Lower leg skin (tissue), 4 donors: ENCODE measurements around the gene L3MBTL3. TPM values are rescaled to one million over a fixed set of nuclear protein-coding genes. Genes with fewer than 3 reads are reported as not detected.

Experiments
- DNase-seq, 2 donors: peaks; one replicate each; pipeline ENCODE4 v3.0.0-alpha.2; 2019; ENCODE audit warnings: low spot score in 2 of 2
- H3K4me3 ChIP-seq: fragments of 200-600 bp; sonication (generic); 2 replicates; pipeline ENCODE4 v1.5.1; 2017; ENCODE audit warnings: mild to moderate bottlenecking, low read depth; ENCODE audit not compliant: poor library complexity, severe bottlenecking
- POLR2A ChIP-seq, 2 donors: fragments of 450-650 bp; IDR thresholded peaks; one replicate each; pipeline ENCODE4 v1.6.1; 2016 to 2017; ENCODE audit warnings: antibody characterized with exemption in 2 of 2, mild to moderate bottlenecking in 1 of 2, moderate library complexity in 1 of 2
- WGBS, 2 donors: methylation state at CpG; one replicate each; pipeline ENCODE4 v1.1.5; 2018; 5-methylcytosine and 5-hydroxymethylcytosine counted together
- intact Hi-C: fragments of 100-400 bp; cut with DNase I; formaldehyde crosslinking; loops from one replicate; pipeline ENCODE4 v1.15.0; 2023; ENCODE audit warnings: low total_unique reads
- total RNA-seq, 4 donors: library from RNA; depleted of rRNA; stranded (reverse); fragments of >200 nt; gene quantifications; one replicate each; pipeline ENCODE4 v1.1.0, GENCODE V29; 2016
- TF ChIP-seq, protein P1 (sequence below), 3 donors: fragments of 450-650 bp; IDR thresholded peaks; one replicate each; pipeline ENCODE4 v1.5.1; 2016; ENCODE audit warnings: antibody characterized with exemption in 3 of 3, mild to moderate bottlenecking in 3 of 3, moderate library complexity in 2 of 3

Gene L3MBTL3
- total RNA-seq, 4 donors from 2014 or later, result 4.0 to 10.0 (median 5.9) TPM

DNA sequence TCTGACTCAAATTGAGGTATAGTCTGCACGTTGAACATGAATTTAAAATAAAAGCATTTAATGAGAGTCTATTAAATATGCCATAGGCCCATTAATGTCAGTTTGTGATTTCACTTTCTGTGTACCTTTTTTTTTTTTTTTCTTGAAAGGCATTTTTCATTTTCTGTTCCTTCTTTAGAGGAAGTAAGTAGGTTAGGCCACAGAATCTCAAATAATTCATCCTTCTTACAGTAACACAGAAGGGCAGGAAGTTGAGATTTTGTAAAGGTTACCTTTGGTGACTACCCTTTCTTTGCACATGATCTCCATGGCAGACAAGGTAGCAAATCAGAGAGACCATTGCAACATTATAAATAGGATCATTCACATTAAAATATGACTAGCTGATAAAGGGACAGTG, 9.6 kb downstream of the L3MBTL3 start:
- TF ChIP-seq, protein P1, sequence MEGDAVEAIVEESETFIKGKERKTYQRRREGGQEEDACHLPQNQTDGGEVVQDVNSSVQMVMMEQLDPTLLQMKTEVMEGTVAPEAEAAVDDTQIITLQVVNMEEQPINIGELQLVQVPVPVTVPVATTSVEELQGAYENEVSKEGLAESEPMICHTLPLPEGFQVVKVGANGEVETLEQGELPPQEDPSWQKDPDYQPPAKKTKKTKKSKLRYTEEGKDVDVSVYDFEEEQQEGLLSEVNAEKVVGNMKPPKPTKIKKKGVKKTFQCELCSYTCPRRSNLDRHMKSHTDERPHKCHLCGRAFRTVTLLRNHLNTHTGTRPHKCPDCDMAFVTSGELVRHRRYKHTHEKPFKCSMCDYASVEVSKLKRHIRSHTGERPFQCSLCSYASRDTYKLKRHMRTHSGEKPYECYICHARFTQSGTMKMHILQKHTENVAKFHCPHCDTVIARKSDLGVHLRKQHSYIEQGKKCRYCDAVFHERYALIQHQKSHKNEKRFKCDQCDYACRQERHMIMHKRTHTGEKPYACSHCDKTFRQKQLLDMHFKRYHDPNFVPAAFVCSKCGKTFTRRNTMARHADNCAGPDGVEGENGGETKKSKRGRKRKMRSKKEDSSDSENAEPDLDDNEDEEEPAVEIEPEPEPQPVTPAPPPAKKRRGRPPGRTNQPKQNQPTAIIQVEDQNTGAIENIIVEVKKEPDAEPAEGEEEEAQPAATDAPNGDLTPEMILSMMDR (IDR thresholded peaks at IDR 0.05), result no peak
- intact Hi-C loops, result no loop called here
- no peak for DNase-seq
- 78 to 83% methylated on average over 1 of the region's 1 CpG for WGBS, 2 donors
- no peak overlapping the region for H3K4me3 ChIP-seq

GRCh38 chr6:130029163-130029562, 10.8 kb downstream of the L3MBTL3 start:
- 80 to 86% methylated on average over 6 of the region's 6 CpGs for WGBS, 2 donors
- intact Hi-C loops, result no loop called here
- H3K4me3 ChIP-seq, result no peak overlapping the region
- no peak for DNase-seq
- no peak for TF ChIP-seq POLR2A (IDR thresholded peaks at IDR 0.05)
- TF ChIP-seq, protein P1 (IDR thresholded peaks at IDR 0.05), result no peak

DNA sequence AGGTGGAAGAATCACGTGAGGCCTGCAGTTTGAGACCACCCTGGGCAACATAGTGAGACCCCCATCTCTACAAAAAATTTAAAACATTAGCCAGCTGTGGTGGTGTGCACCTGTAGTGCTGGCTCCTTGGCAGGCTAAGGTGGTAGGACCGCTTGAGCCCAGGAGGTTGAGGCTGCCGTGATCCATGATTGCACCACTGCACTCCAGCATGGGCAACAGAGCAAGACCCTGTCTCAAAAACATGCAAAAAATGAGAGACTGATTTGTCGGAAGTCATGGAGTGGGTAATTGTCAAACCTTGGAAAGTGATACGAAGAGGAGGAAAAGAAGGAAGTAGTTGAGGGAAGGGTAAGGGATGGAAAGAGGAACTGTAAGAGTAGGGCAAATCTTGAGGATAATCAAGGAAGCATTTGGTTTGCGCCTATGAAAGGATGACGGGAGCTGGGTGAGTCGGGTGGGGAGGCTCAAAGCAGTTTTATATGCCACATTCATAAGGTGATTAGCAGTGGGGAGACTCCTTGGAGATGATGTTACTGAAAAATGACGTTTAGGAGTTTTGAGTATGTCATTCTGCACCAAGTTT, 14.5 kb downstream of the L3MBTL3 start:
- no peak for DNase-seq
- TF ChIP-seq POLR2A (IDR thresholded peaks at IDR 0.05), result no peak
- TF ChIP-seq, protein P1 (IDR thresholded peaks at IDR 0.05), result no peak
- intact Hi-C loops, result no loop called here
- no peak overlapping the region for H3K4me3 ChIP-seq
- 88 to 91% methylated on average over 9 of the region's 9 CpGs for WGBS, 2 donors

DNA sequence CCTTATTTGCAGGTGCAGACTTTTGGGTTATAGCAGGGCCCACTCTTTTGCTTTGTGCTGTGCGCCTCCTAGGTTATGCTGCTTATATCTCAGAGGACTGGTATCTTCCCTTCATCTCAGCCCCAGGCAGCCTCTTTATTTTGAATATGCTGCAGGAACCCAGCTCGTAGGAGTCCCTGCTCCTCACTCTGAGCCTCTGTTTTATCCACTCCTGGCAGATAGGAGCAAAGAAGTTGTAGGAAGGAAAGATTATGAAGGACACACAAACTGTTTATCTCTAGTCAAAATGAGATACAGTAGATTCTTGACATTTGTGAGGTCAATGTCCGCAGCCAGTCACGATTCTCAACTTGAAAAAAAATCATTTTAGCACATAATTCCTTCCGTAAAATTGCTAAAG, 15.6 kb downstream of the L3MBTL3 start:
- no peak overlapping the region for H3K4me3 ChIP-seq
- no peak for DNase-seq
- 84 to 86% methylated on average over 5 of the region's 5 CpGs for WGBS, 2 donors
- intact Hi-C loops, result no loop called here
- no peak for TF ChIP-seq POLR2A (IDR thresholded peaks at IDR 0.05)

- WGBS, 2 donors, result 72 to 75% methylated on average over 11 of the region's 11 CpGs
- H3K4me3 ChIP-seq, result no peak overlapping the region
- intact Hi-C loops, result no loop called here
- TF ChIP-seq, protein P1 (IDR thresholded peaks at IDR 0.05), result no peak
- no peak for TF ChIP-seq POLR2A (IDR thresholded peaks at IDR 0.05)
- no peak for DNase-seq
Measured at GRCh38 chr6:130034378-130035146, 16.2 kb downstream of the L3MBTL3 start.

DNA sequence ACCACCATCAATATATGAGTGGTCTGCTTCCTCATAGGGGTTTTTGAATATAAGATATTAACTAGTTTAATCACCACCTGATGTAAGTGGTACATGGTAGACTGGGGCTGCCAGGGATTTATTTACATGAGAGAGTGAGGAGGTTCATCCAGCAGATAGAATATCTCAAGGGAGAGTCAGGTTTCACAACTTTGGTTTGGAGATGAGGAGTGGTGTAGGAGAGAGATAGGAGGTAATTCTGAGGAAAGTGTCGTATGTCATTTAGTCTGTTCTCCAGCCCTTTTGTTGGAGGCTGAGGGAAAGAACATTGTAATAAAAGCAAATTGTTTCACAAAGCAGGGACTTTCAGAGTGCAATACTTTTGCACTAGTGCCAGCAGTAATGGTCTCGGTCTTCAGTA, 16.8 kb downstream of the L3MBTL3 start:
- no peak overlapping the region for H3K4me3 ChIP-seq
- WGBS, 2 donors, result 63 to 65% methylated on average over 2 of the region's 2 CpGs
- no peak for TF ChIP-seq POLR2A (IDR thresholded peaks at IDR 0.05)
- no peak for DNase-seq
- intact Hi-C loops, result no loop called here
